ENCODE measurements around the gene WDR33.

WDR33 gene

DNA sequence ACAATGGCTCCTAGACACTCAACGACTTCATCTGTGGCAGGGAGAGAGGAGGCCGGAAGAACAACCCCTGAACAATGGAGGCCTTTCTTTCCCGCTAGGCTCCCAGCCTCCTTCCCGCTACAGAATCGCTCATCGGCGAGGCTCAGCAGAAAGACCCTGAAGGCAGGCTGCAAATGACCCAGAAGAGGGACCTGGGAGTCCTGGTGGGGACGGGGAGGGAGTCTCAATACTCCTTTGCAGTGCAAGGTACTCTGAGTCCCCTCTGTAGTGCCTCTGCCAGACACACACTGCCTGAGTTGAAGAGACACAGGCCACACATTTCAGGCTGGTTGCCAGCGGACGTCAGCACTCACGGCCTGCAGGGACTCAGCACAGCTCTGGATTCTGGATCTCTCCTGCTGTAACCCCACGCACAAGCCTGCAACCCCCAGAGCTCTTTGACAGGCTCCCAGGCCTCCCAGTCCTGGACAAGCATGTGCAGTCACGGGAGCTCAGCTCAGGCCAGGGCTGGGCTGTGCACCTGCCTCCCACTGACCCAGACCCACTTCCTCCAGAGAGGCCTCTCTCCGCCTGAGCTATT lies 158.9 kb downstream of the WDR33 start:
- no peak for DNase-seq

- DNase-seq, result no peak
Measured at GRCh38 chr2:127651381-127651809, 159.6 kb downstream of the WDR33 start.

Data from HCEC 1CT (cell line).